HG03558 (cell line): ENCODE measurements around the gene MARCHF6.

Experiments used
- ATAC-seq: cut with Tn5 transposase; IDR thresholded peaks from one replicate; pipeline ENCODE4 v1.9.1; 2021; ENCODE audit warnings: moderate number of reproducible peaks; ENCODE audit not compliant: unreplicated experiment; ENCODE audit errors: extremely low read depth

MARCHF6 gene, protein sequence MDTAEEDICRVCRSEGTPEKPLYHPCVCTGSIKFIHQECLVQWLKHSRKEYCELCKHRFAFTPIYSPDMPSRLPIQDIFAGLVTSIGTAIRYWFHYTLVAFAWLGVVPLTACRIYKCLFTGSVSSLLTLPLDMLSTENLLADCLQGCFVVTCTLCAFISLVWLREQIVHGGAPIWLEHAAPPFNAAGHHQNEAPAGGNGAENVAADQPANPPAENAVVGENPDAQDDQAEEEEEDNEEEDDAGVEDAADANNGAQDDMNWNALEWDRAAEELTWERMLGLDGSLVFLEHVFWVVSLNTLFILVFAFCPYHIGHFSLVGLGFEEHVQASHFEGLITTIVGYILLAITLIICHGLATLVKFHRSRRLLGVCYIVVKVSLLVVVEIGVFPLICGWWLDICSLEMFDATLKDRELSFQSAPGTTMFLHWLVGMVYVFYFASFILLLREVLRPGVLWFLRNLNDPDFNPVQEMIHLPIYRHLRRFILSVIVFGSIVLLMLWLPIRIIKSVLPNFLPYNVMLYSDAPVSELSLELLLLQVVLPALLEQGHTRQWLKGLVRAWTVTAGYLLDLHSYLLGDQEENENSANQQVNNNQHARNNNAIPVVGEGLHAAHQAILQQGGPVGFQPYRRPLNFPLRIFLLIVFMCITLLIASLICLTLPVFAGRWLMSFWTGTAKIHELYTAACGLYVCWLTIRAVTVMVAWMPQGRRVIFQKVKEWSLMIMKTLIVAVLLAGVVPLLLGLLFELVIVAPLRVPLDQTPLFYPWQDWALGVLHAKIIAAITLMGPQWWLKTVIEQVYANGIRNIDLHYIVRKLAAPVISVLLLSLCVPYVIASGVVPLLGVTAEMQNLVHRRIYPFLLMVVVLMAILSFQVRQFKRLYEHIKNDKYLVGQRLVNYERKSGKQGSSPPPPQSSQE

DNA sequence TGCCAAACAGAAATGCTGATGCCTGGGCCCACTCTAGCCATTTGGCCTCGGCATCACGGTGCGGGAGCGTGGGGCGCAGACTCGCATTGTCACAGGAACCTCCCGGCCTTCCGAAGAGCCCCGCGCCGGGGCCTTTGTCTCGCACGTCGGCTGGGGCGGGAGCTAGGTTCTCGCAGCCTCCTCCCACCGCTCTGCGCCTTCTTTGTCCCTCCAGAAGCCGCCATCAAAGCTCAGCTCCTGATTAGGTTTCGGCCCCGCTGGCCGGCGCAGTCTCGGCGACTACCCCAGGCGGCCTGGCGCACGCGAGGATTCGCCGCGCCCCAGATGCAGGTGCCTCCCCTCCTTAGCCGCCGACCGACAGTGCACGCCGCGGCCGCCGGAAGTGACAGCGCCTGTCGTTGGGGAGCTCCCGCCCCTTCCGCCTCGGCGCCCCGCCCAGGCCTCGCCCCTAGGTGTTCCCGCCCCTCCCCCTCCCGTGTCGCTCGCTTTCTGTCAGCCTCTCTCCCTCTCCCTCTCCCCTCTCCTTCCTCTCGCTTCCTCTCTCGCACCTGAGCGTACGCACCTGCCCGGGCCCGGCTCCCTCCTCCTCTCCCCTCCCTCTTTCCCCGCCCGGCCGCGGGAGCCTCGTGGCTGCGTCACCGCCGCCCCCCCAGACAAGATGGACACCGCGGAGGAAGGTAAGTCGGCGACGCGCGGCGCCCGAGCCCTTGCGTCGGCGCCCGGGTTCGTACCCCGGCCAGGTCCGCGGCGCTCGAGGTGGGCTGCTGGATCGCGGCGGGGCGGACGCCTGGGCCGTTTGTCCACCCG lies at the start of gene MARCHF6:
MARCHF6 (plus strand) TSS at position 455 of the 807 bp plus-strand sequence; CDS start at position 659, 204 bp downstream.
- ATAC-seq = peak; percentile 69

DNA sequence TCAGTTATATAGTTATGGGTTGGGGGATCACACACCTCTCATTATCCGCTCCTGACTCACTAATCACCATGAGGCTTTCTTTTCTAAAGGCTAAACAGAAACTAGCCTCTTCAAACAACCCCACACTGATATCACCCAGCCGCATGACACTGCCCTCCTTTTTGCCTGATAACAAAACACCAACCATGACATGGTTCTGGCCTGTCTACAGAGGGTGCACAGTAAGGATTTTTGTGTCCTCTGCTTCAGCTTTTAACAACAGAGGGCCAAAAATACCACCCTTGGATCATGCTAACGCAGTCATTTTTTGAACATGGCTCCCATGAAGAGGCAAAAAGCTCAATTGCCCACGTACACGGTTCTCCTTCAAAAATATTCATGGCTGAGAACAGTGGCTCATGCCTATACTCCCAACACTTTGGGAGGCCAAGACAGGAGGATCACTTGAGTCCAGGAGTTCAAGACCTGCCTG lies 49.8 kb upstream of the MARCHF6 start:
- no peak for ATAC-seq

DNA sequence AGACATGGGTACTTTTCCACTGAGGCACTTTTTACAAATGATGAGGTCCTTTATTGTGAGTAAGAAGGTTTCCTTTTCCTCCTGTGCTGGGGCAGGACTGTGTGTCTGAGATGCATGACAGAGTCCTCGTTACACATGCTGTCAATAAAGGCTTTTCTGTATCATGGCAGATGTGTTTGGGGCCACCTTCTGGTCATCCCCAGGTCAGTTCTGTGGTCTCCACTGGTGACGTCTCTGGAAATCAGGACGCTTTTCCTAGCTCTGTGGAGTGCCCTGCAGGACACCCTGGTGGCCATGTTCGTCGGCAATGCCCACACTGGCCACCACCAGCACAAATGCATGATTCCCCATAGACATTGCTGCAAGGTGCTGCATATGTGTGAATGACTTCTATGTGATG lies 48.6 kb upstream of the MARCHF6 start:
- no peak for ATAC-seq

- no peak for ATAC-seq
Measured at GRCh38 chr5:10306114-10306513, 47.4 kb upstream of the MARCHF6 start.

GRCh38 chr5:10306806-10307205 lies 46.7 kb upstream of the MARCHF6 start:
- no peak for ATAC-seq

DNA sequence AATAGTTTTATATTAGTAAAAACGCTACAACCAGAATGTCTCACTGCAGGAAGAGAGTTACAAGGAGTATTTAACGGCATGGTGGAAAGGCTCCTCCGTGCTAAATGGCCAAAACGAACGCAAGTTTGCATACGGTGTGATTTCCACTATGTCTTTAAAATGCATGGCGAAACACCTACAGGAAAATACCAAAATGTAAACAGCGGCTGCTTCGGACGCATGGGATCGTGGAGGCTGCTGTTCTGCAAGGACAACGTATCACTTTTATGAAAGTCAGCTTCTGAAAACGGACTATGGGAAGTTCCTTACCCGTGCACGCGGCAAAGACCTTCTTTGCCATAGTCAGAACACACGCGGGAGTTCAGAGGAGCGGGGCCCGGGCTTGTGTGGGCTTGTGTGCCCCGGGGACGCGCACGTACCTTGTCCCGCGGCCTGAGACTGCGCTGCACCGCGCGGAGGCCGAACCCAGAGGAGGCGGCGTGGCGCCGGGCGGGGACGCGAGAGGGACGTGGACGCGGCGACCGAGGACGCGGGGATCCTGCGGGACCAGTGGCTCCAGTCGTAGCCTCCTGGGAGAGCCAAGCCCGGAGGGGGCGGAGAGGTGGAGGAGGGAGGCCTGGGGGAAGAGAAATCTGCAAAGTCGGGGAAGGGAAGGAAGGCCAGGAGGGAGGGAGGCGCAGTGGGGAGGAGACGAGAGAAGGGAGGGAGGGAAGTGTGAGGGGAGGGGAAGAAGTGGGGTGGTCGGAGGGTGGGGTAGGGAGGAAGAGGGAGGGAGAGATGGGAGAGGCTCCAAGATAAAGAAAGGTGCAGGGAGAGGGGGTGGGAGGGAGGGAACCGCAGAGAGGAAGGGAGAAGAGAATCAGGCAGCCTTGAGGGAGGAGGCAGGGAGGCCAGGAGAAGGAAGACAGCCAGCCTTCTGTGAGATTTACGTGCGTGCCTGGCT lies 46.0 kb upstream of the MARCHF6 start, which contains the start of gene CMBL:
CMBL (minus strand) TSS at position 697 of the 943 bp plus-strand sequence. CDS start 17,140 bp downstream, outside the sequence.
- no peak for ATAC-seq

GRCh38 chr5:10308844-10309243 lies 44.7 kb upstream of the MARCHF6 start:
- no peak for ATAC-seq

DNA sequence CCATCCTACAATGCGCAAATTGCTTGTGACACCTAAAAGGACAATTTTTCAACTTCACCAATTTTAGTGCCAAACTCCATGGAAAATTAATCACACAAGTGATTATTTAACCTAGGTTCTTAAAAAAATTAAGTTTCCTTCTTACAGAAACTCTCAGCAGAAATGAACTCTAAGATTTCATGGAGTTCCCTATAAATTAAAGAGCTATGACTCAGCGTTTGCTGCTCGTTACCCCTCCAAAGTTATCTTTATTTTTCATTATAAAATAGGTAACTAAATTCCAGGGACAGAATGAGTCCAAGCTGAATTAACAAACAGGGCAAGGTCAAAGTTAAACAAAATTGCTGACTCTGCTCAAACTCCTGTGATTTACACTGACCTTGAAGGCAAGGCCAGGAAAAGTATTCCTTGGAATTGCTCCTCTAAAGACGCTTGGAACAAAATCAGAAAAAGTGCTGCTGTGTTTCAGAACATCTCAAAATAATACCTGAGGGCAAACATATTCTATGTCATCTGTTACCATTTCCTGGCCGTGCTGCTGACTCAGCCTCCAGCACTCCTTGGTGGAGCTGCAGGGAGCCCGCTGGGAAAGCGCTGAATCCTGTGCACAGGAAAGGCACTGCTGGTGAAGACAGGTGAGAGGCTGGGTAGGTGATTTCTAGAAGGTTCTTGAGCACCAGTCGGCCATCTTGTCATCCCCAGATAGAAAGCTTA lies 43.3 kb upstream of the MARCHF6 start:
- ATAC-seq = no peak

DNA sequence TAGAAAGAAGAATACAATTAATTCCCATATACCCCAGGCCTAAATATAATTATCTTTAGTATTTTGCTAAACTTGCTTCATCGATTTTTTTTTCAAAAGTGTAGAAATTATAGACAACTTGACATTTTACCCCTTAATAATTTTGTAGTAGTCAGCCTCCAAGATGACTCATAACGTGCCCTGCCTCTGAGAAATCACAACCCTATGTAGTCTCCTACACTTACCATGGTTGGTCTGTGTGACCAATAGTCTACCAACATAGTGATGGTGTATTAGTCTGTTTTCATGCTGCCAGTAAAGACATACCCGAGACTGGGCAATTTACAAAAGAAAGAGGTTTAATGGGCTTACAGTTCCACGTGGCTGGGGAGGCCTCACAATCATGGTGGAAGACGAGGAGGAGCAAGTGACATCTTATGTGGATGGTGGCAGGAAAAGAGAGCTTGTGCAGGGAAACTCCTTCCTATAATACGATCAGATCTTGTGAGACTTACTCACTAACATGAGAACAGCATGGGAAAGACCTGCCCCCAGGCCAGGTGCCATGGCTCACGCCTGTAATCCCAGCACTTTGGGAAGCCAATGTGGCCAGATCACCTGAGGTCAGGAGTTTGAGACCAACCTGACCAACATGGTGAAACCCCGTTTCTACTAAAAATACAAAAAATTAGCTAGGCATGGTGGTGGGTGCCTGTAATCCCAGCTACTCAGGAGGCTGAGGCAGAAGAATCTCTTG lies 42.5 kb upstream of the MARCHF6 start:
- peak; percentile 70 for ATAC-seq

DNA sequence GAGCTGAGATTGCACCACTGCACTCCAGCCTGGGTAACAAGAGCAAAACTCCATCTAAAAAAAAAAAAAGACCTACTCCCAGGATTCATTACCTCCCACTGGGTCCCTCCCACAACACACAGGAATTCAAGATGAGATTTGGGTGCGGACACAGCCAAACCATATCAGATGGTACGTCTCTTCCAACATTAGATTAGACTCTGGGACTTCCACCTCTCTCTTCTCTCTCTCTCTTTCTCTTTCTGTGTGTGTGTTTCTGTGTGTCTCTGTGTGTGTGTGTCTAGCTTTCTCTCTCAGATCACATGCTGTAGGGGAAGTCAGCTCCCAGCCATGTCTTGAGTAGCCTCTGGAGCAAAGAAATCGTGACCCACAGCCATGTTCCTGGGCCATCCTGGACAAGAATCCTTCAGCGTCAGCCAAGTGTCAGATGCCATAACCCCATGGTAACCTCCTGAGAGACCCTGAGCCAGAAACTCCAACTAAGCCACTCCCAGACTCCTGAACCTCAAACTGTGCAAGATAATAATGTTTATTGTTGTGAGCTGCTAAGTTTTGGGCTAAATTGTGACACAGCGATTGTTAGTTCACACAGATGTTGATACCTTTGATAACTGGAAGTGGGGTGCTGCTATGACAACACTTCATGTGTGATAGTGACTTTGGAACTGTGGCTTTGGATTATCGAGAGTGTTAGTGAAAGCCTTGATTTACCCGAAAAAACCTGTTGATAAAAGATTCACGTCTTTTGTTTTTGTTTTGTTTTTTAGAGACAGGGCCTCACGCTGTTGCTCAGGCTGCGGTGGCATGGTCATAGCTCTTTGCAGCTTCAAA lies 41.7 kb upstream of the MARCHF6 start:
- no peak for ATAC-seq

- ATAC-seq = no peak
Measured at GRCh38 chr5:10315201-10315600, 38.3 kb upstream of the MARCHF6 start.

GRCh38 chr5:10315824-10316509 lies 37.5 kb upstream of the MARCHF6 start:
- no peak for ATAC-seq

GRCh38 chr5:10317825-10318682 lies 35.4 kb upstream of the MARCHF6 start:
- peak; percentile 63 for ATAC-seq

- ATAC-seq = no peak
Measured at GRCh38 chr5:10319202-10319851, 34.2 kb upstream of the MARCHF6 start.

DNA sequence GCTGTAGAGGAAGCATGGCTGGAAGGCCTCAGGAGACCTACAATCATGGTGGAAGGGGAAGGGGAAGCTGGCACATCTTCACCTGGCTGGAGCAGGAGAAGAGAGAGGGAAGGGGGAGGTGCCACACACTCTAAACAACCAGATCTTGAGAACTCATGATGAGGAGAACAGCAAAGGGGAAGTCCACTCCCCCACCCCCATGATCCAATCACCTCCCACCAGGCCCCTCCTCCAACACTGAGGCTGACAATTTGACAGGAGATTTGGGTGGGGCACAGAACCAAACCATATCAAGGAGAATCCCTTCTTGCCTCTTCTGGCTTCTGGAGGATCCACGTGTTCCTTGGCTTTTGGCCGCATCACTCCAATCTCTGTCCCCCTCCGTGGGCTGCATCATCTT lies 32.7 kb upstream of the MARCHF6 start:
- ATAC-seq = no peak
